ENCODE data around the gene RASD2. TPM values are rescaled to one million over a fixed set of nuclear protein-coding genes. Genes with fewer than 3 reads are reported as not detected.

The RASD2 gene
- total RNA-seq, 1 donor from 2014 or later = 5.0 TPM

GRCh38 chr22:35522225-35523149, 18.1 kb upstream of the RASD2 start:
- Histone ChIP-seq H3K36me3 (no peaks in the 10 kb centered on the region), H3K27ac (replicated peaks) (no peak overlapping the region), H3K4me1 (peaks cover 16% of the 10 kb centered on the region), H3K4me3 (no peak overlapping the region), H3K9me3 (replicated peaks) (no peaks in the 10 kb centered on the region), H3K27me3 (ENCODE audit: low read depth) (peaks cover 55% of the 10 kb centered on the region)
- no peak for DNase-seq
- intact Hi-C loops (cut with micrococcal nuclease) = no loop called here
- TF ChIP-seq, protein P1, sequence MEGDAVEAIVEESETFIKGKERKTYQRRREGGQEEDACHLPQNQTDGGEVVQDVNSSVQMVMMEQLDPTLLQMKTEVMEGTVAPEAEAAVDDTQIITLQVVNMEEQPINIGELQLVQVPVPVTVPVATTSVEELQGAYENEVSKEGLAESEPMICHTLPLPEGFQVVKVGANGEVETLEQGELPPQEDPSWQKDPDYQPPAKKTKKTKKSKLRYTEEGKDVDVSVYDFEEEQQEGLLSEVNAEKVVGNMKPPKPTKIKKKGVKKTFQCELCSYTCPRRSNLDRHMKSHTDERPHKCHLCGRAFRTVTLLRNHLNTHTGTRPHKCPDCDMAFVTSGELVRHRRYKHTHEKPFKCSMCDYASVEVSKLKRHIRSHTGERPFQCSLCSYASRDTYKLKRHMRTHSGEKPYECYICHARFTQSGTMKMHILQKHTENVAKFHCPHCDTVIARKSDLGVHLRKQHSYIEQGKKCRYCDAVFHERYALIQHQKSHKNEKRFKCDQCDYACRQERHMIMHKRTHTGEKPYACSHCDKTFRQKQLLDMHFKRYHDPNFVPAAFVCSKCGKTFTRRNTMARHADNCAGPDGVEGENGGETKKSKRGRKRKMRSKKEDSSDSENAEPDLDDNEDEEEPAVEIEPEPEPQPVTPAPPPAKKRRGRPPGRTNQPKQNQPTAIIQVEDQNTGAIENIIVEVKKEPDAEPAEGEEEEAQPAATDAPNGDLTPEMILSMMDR (IDR thresholded peaks at IDR 0.05; ENCODE audit: borderline replicate concordance) = no peak

GRCh38 chr22:35523167-35523947, 17.3 kb upstream of the RASD2 start:
- Histone ChIP-seq H3K27me3 (ENCODE audit: low read depth) (peaks cover 46% of the 10 kb centered on the region), H3K4me3 (no peak overlapping the region), H3K36me3 (no peaks in the 10 kb centered on the region), H3K27ac (replicated peaks) (no peak overlapping the region), H3K4me1 (peaks cover 16% of the 10 kb centered on the region), H3K9me3 (replicated peaks) (no peaks in the 10 kb centered on the region)
- intact Hi-C loops (cut with micrococcal nuclease) = no loop called here
- TF ChIP-seq, protein P1 (IDR thresholded peaks at IDR 0.05; ENCODE audit: borderline replicate concordance) = no peak
- DNase-seq = no peak

DNA sequence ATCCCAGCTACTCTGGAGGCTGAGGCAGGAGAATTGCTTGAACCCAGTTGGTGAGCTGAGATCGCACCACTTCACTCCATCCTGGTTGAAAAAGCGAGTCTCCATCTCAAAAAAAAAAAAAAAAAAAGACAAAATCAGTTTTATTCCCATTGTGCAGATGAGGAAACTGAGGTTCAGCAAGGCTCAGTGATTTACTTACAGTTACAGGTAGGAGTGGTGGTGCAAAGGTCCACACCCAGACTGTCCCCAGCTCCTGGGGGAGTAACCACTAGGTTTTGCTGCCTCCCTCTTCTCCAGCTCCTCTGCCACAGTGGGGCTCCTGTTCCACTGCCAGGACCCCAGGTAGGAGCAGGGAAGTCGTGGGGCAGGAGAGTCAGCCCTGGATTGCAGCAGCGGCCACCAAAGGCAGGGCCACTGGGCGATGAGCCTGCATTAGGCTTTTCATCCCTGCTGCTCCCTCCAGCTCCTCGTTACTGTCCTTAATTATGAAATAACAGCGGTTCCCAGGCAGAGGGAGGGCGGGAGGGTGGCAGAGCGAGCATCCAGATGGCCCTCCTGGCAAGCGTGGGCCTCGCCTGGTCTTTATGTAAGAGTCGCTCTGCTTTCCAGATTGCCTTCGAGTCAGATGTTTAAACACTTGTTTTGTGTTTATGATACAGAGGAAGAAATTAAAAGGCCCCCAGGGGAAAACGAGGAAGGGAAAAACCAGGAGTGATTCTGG, 15.5 kb upstream of the RASD2 start:
- DNase-seq = peak; percentile 44
- H3K27me3 ChIP-seq (ENCODE audit: low read depth) = peaks cover 30% of the 10 kb centered on the region
- no peak overlapping the region for H3K4me3 ChIP-seq
- TF ChIP-seq, protein P1 (IDR thresholded peaks at IDR 0.05; ENCODE audit: borderline replicate concordance) = no peak
- H3K27ac ChIP-seq (replicated peaks) = peak overlapping the region; percentile 71
- peaks cover 10% of the 10 kb centered on the region for H3K9me3 ChIP-seq (replicated peaks)
- H3K4me1 ChIP-seq = peaks cover 16% of the 10 kb centered on the region
- intact Hi-C loops (cut with micrococcal nuclease) = no loop called here
- H3K36me3 ChIP-seq = no peaks in the 10 kb centered on the region

GRCh38 chr22:35525687-35526332, 14.8 kb upstream of the RASD2 start:
- Histone ChIP-seq H3K4me3 (no peak overlapping the region), H3K9me3 (replicated peaks) (peaks cover 10% of the 10 kb centered on the region), H3K36me3 (no peaks in the 10 kb centered on the region), H3K27ac (replicated peaks) (peak overlapping the region; percentile 71), H3K27me3 (ENCODE audit: low read depth) (peaks cover 23% of the 10 kb centered on the region), H3K4me1 (peaks cover 18% of the 10 kb centered on the region)
- intact Hi-C loops (cut with micrococcal nuclease) = no loop called here
- no peak for DNase-seq
- TF ChIP-seq, protein P1 (IDR thresholded peaks at IDR 0.05; ENCODE audit: borderline replicate concordance) = no peak
